H1 (cell line): ENCODE results near the gene PI16. TPM values are rescaled to one million over a fixed set of nuclear protein-coding genes. Genes with fewer than 3 reads are reported as not detected.

ENCODE experiments used
- CTCF ChIA-PET: fragments of 300-600 bp; sonication (Branson Sonifier 250); formaldehyde crosslinking; loops from one replicate; lab custom pipeline; 2021; ENCODE audit not compliant: partially characterized antibody; lab: Charles Lee
- POLR2A ChIA-PET: fragments of 300-600 bp; sonication (Branson Sonifier 250); formaldehyde crosslinking; loops from one replicate; lab custom pipeline; 2021; ENCODE audit warnings: inconsistent platforms; ENCODE audit not compliant: partially characterized antibody; lab: Charles Lee
- DNase-seq, 2 experiments: peaks; one replicate each; pipeline versions ENCODE4 v3.0.0 to v3.0.0-alpha.2; 2010 to 2022; ENCODE audit warnings: low spot score in 2 of 2, low read depth in 1 of 2, mixed read lengths in 1 of 2
- FAIRE-seq: peaks from 2 replicates; lab custom pipeline; 2011; peaks lifted over from hg19 to GRCh38; lab: Jason Lieb, UNC
- H2AFZ ChIP-seq: 2 replicates; pipeline ENCODE4 v1.8.1; 2012; ENCODE audit warnings: low read length, inconsistent platforms
- H2AK5ac ChIP-seq: 2 replicates; pipeline ENCODE4 v1.6.1; 2013; ENCODE audit warnings: low read depth, low read length
- H2BK120ac ChIP-seq: replicated peaks from 2 replicates; pipeline ENCODE3; 2013; ENCODE audit warnings: low read depth, low read length, inconsistent platforms
- H2BK12ac ChIP-seq: 2 replicates; pipeline ENCODE4 v1.6.1; 2013; ENCODE audit warnings: low read depth, low read length
- H2BK15ac ChIP-seq: 2 replicates; pipeline ENCODE4 v1.6.1; 2013; ENCODE audit warnings: low read length
- H2BK20ac ChIP-seq: 2 replicates; pipeline ENCODE4 v1.6.1; 2013; ENCODE audit warnings: low read length
- H2BK5ac ChIP-seq: 2 replicates; pipeline ENCODE4 v1.6.1; 2013; ENCODE audit warnings: low read depth, low read length
- H3K14ac ChIP-seq: 2 replicates; pipeline ENCODE4 v1.6.1; 2013; ENCODE audit warnings: inconsistent platforms; ENCODE audit not compliant: insufficient read length
- H3K18ac ChIP-seq: 2 replicates; pipeline ENCODE4 v1.6.1; 2013; ENCODE audit warnings: low read length; ENCODE audit errors: extremely low read depth
- H3K23ac ChIP-seq: 2 replicates; pipeline ENCODE4 v1.6.1; 2013; ENCODE audit warnings: inconsistent platforms; ENCODE audit not compliant: insufficient read length
- H3K23me2 ChIP-seq: 2 replicates; pipeline ENCODE4 v1.6.1; 2013; ENCODE audit warnings: low read depth, low read length
- H3K27ac ChIP-seq: 2 replicates; pipeline ENCODE4 v1.6.1; 2011; ENCODE audit warnings: low read depth, low read length, inconsistent platforms
- H3K27me3 ChIP-seq, 4 experiments: replicated peaks in 1 of 4; 1 replicate in 1 of 4; 2 replicates in 3 of 4; pipeline versions ENCODE4 v1.6.1 to v1.8.1; 2011 to 2013; ENCODE audit warnings: low read length in 3 of 4, mild to moderate bottlenecking in 3 of 4, inconsistent platforms in 2 of 4, mixed read lengths in 2 of 4, moderate library complexity in 1 of 4; ENCODE audit not compliant: control insufficient read depth in 3 of 4, insufficient read depth in 3 of 4; ENCODE audit errors: extremely low read depth in 1 of 4
- H3K36me3 ChIP-seq, 4 experiments: 2 replicates each; pipeline versions ENCODE4 v1.6.1 to v1.8.1; 2011 to 2013; ENCODE audit warnings: mild to moderate bottlenecking in 4 of 4, low read length in 3 of 4, moderate library complexity in 2 of 4, control low read depth in 1 of 4, inconsistent platforms in 1 of 4; ENCODE audit not compliant: insufficient read depth in 4 of 4, control insufficient read depth in 2 of 4
- H3K4ac ChIP-seq: replicated peaks from 2 replicates; pipeline ENCODE3; 2013; ENCODE audit warnings: low read length, low read depth, mixed read lengths, inconsistent platforms; ENCODE audit not compliant: insufficient read length
- H3K4me1 ChIP-seq, 4 experiments: replicated peaks in 1 of 4; 1 replicate in 1 of 4; 2 replicates in 3 of 4; pipeline versions ENCODE4 v1.6.1 to v1.8.1; 2011 to 2013; ENCODE audit warnings: low read length in 3 of 4, inconsistent platforms in 2 of 4, mixed read lengths in 1 of 4; ENCODE audit not compliant: insufficient read depth in 4 of 4, control insufficient read depth in 3 of 4
- H3K4me2 ChIP-seq, 2 experiments: 2 replicates each; pipeline versions ENCODE4 v1.6.1 to v1.8.1; 2011 to 2013; ENCODE audit warnings: low read depth in 2 of 2, low read length in 2 of 2, control low read depth in 1 of 2, inconsistent platforms in 1 of 2, mild to moderate bottlenecking in 1 of 2; ENCODE audit not compliant: insufficient read depth in 1 of 2
- H3K4me3 ChIP-seq, 4 experiments: fragments of 200-600, 300-600 bp in 1 of 4; sonication (generic), shearing (Covaris generic), sonication (Bioruptor Twin) in 1 of 4; 2 replicates each; pipeline versions ENCODE4 v1.5.1 to v1.8.1; 2011 to 2016; ENCODE audit warnings: low read length in 4 of 4, low read depth in 3 of 4, control low read depth in 2 of 4, inconsistent platforms in 2 of 4, mild to moderate bottlenecking in 2 of 4, mixed read lengths in 1 of 4, moderate library complexity in 1 of 4; ENCODE audit not compliant: insufficient read depth in 2 of 4; ENCODE audit errors: extremely low read depth in 1 of 4
- H3K56ac ChIP-seq: replicated peaks from 2 replicates; pipeline ENCODE3; 2013; ENCODE audit warnings: low read depth, mild to moderate bottlenecking, mixed read lengths, low read length, inconsistent platforms; ENCODE audit not compliant: insufficient read length
- H3K79me1 ChIP-seq: 2 replicates; pipeline ENCODE4 v1.6.1; 2013; ENCODE audit warnings: low read depth, low read length, control low read depth
- H3K79me2 ChIP-seq, 2 experiments: 2 replicates each; pipeline versions ENCODE4 v1.6.1 to v1.8.1; 2012 to 2013; ENCODE audit warnings: low read length in 2 of 2, mild to moderate bottlenecking in 2 of 2, inconsistent platforms in 1 of 2; ENCODE audit not compliant: insufficient read depth in 2 of 2, control insufficient read depth in 1 of 2
- H3K9ac ChIP-seq, 4 experiments: replicated peaks in 1 of 4; 1 replicate in 1 of 4; 2 replicates in 3 of 4; pipeline versions ENCODE4 v1.6.1 to v1.8.1; 2011 to 2013; ENCODE audit warnings: low read depth in 3 of 4, low read length in 3 of 4, control low read depth in 2 of 4, mild to moderate bottlenecking in 2 of 4, moderate library complexity in 2 of 4, inconsistent platforms in 1 of 4; ENCODE audit errors: extremely low read depth in 1 of 4
- H3K9me3 ChIP-seq, 2 experiments: 2 replicates each; pipeline versions ENCODE4 v1.6.1 to v1.8.1; 2012 to 2013; ENCODE audit warnings: mild to moderate bottlenecking in 2 of 2, moderate library complexity in 2 of 2, control low read depth in 1 of 2, inconsistent platforms in 1 of 2, low read depth in 1 of 2, low read length in 1 of 2, mixed read lengths in 1 of 2; ENCODE audit not compliant: insufficient read depth in 2 of 2
- H4K20me1 ChIP-seq, 2 experiments: replicated peaks in 1 of 2; 2 replicates each; pipeline versions ENCODE3 to v1.8.1; 2011 to 2013; ENCODE audit warnings: inconsistent platforms in 2 of 2, low read length in 2 of 2, mild to moderate bottlenecking in 1 of 2; ENCODE audit not compliant: insufficient read depth in 2 of 2, control insufficient read depth in 1 of 2
- H4K5ac ChIP-seq: 2 replicates; pipeline ENCODE4 v1.6.1; 2013; ENCODE audit warnings: low read length, low read depth, mixed read lengths, inconsistent platforms; ENCODE audit not compliant: insufficient read length
- H4K8ac ChIP-seq: 2 replicates; pipeline ENCODE4 v1.8.0; 2013; ENCODE audit warnings: mild to moderate bottlenecking, moderate library complexity, low read length, inconsistent platforms; ENCODE audit not compliant: insufficient read depth; ENCODE audit errors: extremely low read depth
- H4K91ac ChIP-seq: replicated peaks from 2 replicates; pipeline ENCODE3; 2013; ENCODE audit warnings: low read length, mixed read lengths, inconsistent platforms; ENCODE audit not compliant: insufficient read length
- CHD2 ChIP-seq: IDR thresholded peaks from 2 replicates; pipeline ENCODE4 v1.6.1; 2012; ENCODE audit warnings: low read length, improper control_type of control experiment
- EGR1 ChIP-seq: IDR thresholded peaks from 2 replicates; pipeline ENCODE4 v1.6.1; 2011; ENCODE audit warnings: low read depth, low read length, borderline replicate concordance
- HDAC6 ChIP-seq: IDR thresholded peaks from one replicate; pipeline ENCODE4 v1.7.1; 2012; ENCODE audit warnings: low read depth, mild to moderate bottlenecking, inconsistent platforms, low read length, moderate library complexity
- JUND ChIP-seq: IDR thresholded peaks from 2 replicates; pipeline ENCODE4 v1.6.1; 2011; ENCODE audit warnings: mild to moderate bottlenecking, improper control_type of control experiment, low read length
- RNF2 ChIP-seq: fragments of 200-900, 300-1000 bp; sonication (generic); IDR thresholded peaks from 2 replicates; pipeline ENCODE4 v1.7.1; 2016; ENCODE audit warnings: borderline replicate concordance, low read depth, mild to moderate bottlenecking, antibody characterized with exemption, low read length; ENCODE audit not compliant: poor library complexity, severe bottlenecking; ENCODE audit errors: missing control alignments
- SIX5 ChIP-seq: IDR thresholded peaks from 2 replicates; pipeline ENCODE4 v1.6.1; 2011; ENCODE audit warnings: mild to moderate bottlenecking, low read depth, low read length
- TAF1 ChIP-seq: IDR thresholded peaks from 2 replicates; pipeline ENCODE4 v1.6.1; 2011; ENCODE audit warnings: mild to moderate bottlenecking, low read depth, low read length
- TBP ChIP-seq: IDR thresholded peaks from 2 replicates; pipeline ENCODE4 v1.6.1; 2011; ENCODE audit warnings: low read depth, low read length, improper control_type of control experiment
- TEAD4 ChIP-seq: IDR thresholded peaks from 2 replicates; pipeline ENCODE4 v1.6.1; 2012; ENCODE audit warnings: low read depth, low read length, inconsistent platforms, mixed read lengths
- YY1 ChIP-seq: IDR thresholded peaks from 2 replicates; pipeline ENCODE4 v1.6.1; 2011; ENCODE audit warnings: low read depth, mild to moderate bottlenecking, low read length
- WGBS, 2 experiments: shearing (Covaris generic) in 1 of 2; methylation state at CpG; one replicate each; pipeline versions ENCODE4 v1.1.6 to v1.1.7; 2013 to 2015; ENCODE audit warnings: low lambda C conversion rate in 2 of 2, mixed read lengths in 2 of 2, inconsistent platforms in 1 of 2, low coverage in 1 of 2, missing lambda C conversion rate in 1 of 2; ENCODE audit not compliant: insufficient replicate concordance in 2 of 2, insufficient coverage in 1 of 2, insufficient read length in 1 of 2; ENCODE audit errors: extremely low coverage in 1 of 2, missing lambda C conversion rate in 1 of 2; 5-methylcytosine and 5-hydroxymethylcytosine counted together
- polyA plus RNA-seq, 7 experiments: library from polyadenylated mRNA; depleted of rRNA in 3 of 7; stranded (reverse) in 5 of 7; unstranded in 2 of 7; fragments of >200 nt in 5 of 7; fragments of 200-250 nt in 2 of 7; gene quantifications; 1 replicate in 5 of 7; 2 replicates in 1 of 7; 4 replicates in 1 of 7; pipeline versions ENCODE4 v1.2.1 to v1.2.3, GENCODE V29; 2011 to 2013; ENCODE audit warnings: missing spikeins in 2 of 7, mixed read lengths in 2 of 7
- total RNA-seq: library from RNA; stranded (reverse); fragmentation: NEBNext Ultra II Directional; extraction: Animal tissue kit (Norgen Biotek cat#: 25700); gene quantifications from 2 replicates; pipeline ENCODE4 v1.2.1, GENCODE V29; 2021
- TF ChIP-seq, protein P1 (sequence below): IDR thresholded peaks from 2 replicates; pipeline ENCODE4 v1.6.1; 2011; ENCODE audit warnings: low read depth, mild to moderate bottlenecking, low read length; ENCODE audit not compliant: insufficient read depth
- TF ChIP-seq, protein P2 (sequence below): IDR thresholded peaks from 2 replicates; pipeline ENCODE4 v1.6.1; 2012; ENCODE audit warnings: inconsistent platforms
- TF ChIP-seq, protein P3 (sequence below): IDR thresholded peaks from 2 replicates; pipeline ENCODE4 v1.6.1; 2011; ENCODE audit warnings: low read length, improper control_type of control experiment

PI16 gene
- total and polyA plus RNA-seq, 2 of the 8 experiments (the other 6 are each of a cell fraction or from before 2014, with no cell fraction given), result 0.05 TPM; not detected in 1

DNA sequence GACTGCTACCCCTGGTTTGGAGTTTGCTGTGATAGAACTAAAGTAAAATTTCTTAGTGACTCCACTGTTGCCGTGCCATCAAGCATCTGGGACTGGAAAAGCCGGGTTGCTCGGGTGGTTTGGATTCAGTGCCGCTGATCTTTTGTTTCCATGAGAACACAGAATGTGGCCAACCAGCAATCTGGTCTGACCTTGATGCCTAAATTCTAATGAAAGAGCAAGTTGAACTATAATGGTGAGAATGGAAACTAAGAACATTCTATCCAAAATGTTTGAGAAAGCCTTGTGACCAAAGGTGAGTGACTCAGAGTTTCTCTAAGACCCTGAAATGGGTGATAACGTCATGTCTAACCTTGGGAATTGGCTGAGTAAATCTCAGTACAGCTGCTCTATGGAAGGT lies 9.9 kb upstream of the PI16 start:
- H3K36me3 ChIP-seq, result no peaks in the 10 kb centered on the region
- H2BK15ac ChIP-seq, result no peak overlapping the region
- H4K20me1 ChIP-seq, result no peaks in the 10 kb centered on the region
- no peak overlapping the region for H2BK5ac ChIP-seq
- no peak overlapping the region for H2BK12ac ChIP-seq
- H3K9me3 ChIP-seq, result no peaks in the 10 kb centered on the region
- 71% methylated on average over 5 of the region's 5 CpGs; no CpG with 5 or more reads in 1 of the 2 experiments for WGBS, 2 experiments
- H3K4me3 ChIP-seq, result no peak overlapping the region
- H3K4me2 ChIP-seq, result no peak overlapping the region
- no peak overlapping the region for H3K4ac ChIP-seq
- H3K56ac ChIP-seq, result no peak overlapping the region
- FAIRE-seq, result no peak
- no peak overlapping the region for H4K5ac ChIP-seq
- no peaks in the 10 kb centered on the region for H3K79me2 ChIP-seq
- H3K79me1 ChIP-seq, result no peaks in the 10 kb centered on the region
- H4K91ac ChIP-seq, result no peak overlapping the region
- no peak for DNase-seq
- no peaks in the 10 kb centered on the region for H3K23me2 ChIP-seq
- no peak overlapping the region for H3K27ac ChIP-seq
- no peak overlapping the region for H2AFZ ChIP-seq
- H2AK5ac ChIP-seq, result no peak overlapping the region
- H2BK120ac ChIP-seq, result no peak overlapping the region
- H3K27me3 ChIP-seq, result no peaks in the 10 kb centered on the region
- CTCF ChIA-PET, result no interaction called here
- no peak overlapping the region for H3K14ac ChIP-seq
- H3K4me1 ChIP-seq, result peaks cover under 1 to 17% (median 4%) of the 10 kb centered on the region in 4 experiments; a peak in 6 of 7 replicates
- no peak overlapping the region for H4K8ac ChIP-seq
- no peak overlapping the region for H3K23ac ChIP-seq
- no peak overlapping the region for H3K9ac ChIP-seq
- H2BK20ac ChIP-seq, result no peak overlapping the region
- POLR2A ChIA-PET, result no interaction called here
- H3K18ac ChIP-seq, result no peak overlapping the region
- TF ChIP-seq, protein P1, sequence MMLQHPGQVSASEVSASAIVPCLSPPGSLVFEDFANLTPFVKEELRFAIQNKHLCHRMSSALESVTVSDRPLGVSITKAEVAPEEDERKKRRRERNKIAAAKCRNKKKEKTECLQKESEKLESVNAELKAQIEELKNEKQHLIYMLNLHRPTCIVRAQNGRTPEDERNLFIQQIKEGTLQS, result no peak
- TF ChIP-seq TEAD4 (no peak), HDAC6 (no peak), CHD2 (no peak), YY1 (no peak), TBP (no peak), EGR1 (no peak), SIX5 (no peak), TAF1 (no peak), JUND (no peak), RNF2 (no peak)
- TF ChIP-seq, protein P2, sequence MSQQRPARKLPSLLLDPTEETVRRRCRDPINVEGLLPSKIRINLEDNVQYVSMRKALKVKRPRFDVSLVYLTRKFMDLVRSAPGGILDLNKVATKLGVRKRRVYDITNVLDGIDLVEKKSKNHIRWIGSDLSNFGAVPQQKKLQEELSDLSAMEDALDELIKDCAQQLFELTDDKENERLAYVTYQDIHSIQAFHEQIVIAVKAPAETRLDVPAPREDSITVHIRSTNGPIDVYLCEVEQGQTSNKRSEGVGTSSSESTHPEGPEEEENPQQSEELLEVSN, result no peak
- TF ChIP-seq, protein P3, sequence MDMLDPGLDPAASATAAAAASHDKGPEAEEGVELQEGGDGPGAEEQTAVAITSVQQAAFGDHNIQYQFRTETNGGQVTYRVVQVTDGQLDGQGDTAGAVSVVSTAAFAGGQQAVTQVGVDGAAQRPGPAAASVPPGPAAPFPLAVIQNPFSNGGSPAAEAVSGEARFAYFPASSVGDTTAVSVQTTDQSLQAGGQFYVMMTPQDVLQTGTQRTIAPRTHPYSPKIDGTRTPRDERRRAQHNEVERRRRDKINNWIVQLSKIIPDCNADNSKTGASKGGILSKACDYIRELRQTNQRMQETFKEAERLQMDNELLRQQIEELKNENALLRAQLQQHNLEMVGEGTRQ, result no peak
